Heart left ventricle (tissue), 16 donors: ENCODE measurements around the gene RANBP10. TPM values are rescaled to one million over a fixed set of nuclear protein-coding genes. Genes with fewer than 3 reads are reported as not detected.

ENCODE experiments used
- ATAC-seq, 4 donors: fragments of 200-7000 bp; cut with Tn5 transposase; one replicate each; pipeline ENCODE4 v1.9.1; 2020 to 2022; ENCODE audit warnings: moderate library complexity in 4 of 4, mild to moderate bottlenecking in 3 of 4, moderate number of reproducible peaks in 1 of 4
- DNase-seq, 5 donors: peaks; one replicate each; pipeline ENCODE4 v3.0.0-alpha.2; 2020
- H3K27ac ChIP-seq, 12 donors: fragments of 200-600 bp; sonication (generic) in 4 of 12; one replicate each; pipeline versions ENCODE4 v1.5.0 to v1.8.0; 2016 to 2022; ENCODE audit warnings: mild to moderate bottlenecking in 2 of 12
- H3K27me3 ChIP-seq, 9 donors: fragments of 200-600 bp; sonication (generic) in 2 of 9; one replicate each; pipeline versions ENCODE4 v1.5.1 to v1.8.0; 2016 to 2022; ENCODE audit warnings: mild to moderate bottlenecking in 3 of 9
- H3K36me3 ChIP-seq, 9 donors: fragments of 200-600 bp; sonication (generic) in 2 of 9; one replicate each; pipeline versions ENCODE4 v1.5.0 to v1.8.0; 2018 to 2022; ENCODE audit warnings: mild to moderate bottlenecking in 2 of 9
- H3K4me1 ChIP-seq, 12 donors: fragments of 200-600 bp; sonication (generic) in 4 of 12; one replicate each; pipeline versions ENCODE4 v1.5.0 to v1.8.0; 2016 to 2022; ENCODE audit warnings: mild to moderate bottlenecking in 3 of 12
- H3K4me3 ChIP-seq, 12 donors: fragments of 200-600 bp; sonication (generic) in 4 of 12; one replicate each; pipeline versions ENCODE4 v1.5.0 to v1.8.0; 2017 to 2022; ENCODE audit warnings: mild to moderate bottlenecking in 9 of 12, moderate library complexity in 4 of 12
- H3K9me3 ChIP-seq, 12 donors: fragments of 200-600 bp; sonication (generic) in 4 of 12; one replicate each; pipeline versions ENCODE4 v1.5.0 to v1.8.0; 2016 to 2022; ENCODE audit warnings: mild to moderate bottlenecking in 1 of 12
- CTCF ChIP-seq, 12 donors: fragments of 200-600 bp; sonication (generic) in 4 of 12; IDR thresholded peaks; one replicate each; pipeline versions ENCODE4 v1.5.0 to v1.8.0; 2018 to 2022; ENCODE audit warnings: antibody characterized with exemption in 12 of 12, mild to moderate bottlenecking in 5 of 12
- POLR2A ChIP-seq, 2 donors: fragments of 450-650 bp; IDR thresholded peaks; one replicate each; pipeline ENCODE4 v1.6.1; 2017; ENCODE audit warnings: antibody characterized with exemption in 2 of 2, mild to moderate bottlenecking in 2 of 2, moderate library complexity in 2 of 2
- WGBS, 4 donors: extraction: QIAGEN DNeasy Blood & Tissue Kit in 2 of 4; methylation state at CpG; one replicate each; pipeline versions ENCODE4 v1.1.5 to v1.1.7; 2013 to 2018; 5-methylcytosine and 5-hydroxymethylcytosine counted together
- intact Hi-C, 10 donors: fragments of 100-400 bp; cut with DNase I; formaldehyde crosslinking; loops; one replicate each; pipeline versions ENCODE4 v1.11.1 to v1.14.2; 2022
- polyA plus RNA-seq, 2 donors: library from polyadenylated mRNA; stranded (reverse); fragments of 200-250 nt; gene quantifications; one replicate each; pipeline ENCODE4 v1.2.3, GENCODE V29; 2013
- total RNA-seq, 9 donors: library from RNA; depleted of rRNA in 2 of 9; stranded (reverse); fragments of >200 nt in 2 of 9; fragmentation: NEBNext Ultra II Directional in 3 of 9; extraction: Animal tissue kit (Norgen Biotek cat#: 25700) in 3 of 9; gene quantifications; one replicate each; pipeline versions ENCODE4 v1.1.0 to v1.2.4, GENCODE V29; 2016 to 2023
- donor health status: ischemic (EF 13 %, LVEDD 7.1; RV severe dilation, severe dysfunction).
- donor health status: healthy with polysubstance abuse.
- donor health status: DM: no; HTN: yes; CAD: no.
- donor health status: DM: no; HTN: no; CAD: no.
- donor health status: ischemic (EF 25% LVEDD 6.9; RV normal size, moderate dysfunction).
- donor health status: ischemic (EF 25% LVEDD 5.7; RV mildly dilated, moderate dysfunction).
- donor health status: healthy.
- donor health status: DM: yes; HTN: yes; CAD: no.
- donor health status: ischemic (EF 35%, LVEDD 5.7; RV mildly dilated, moderate dysfunction).
- donor health status: nonischemic (EF 11% LVEDD 7.7; RV severe dilation, severe dysfunction).
- donor health status: DM: yes; HTN: yes; CAD: no.
- donor health status: PGD.
- donor health status: ischemic (EF 29% LVEDD 5.4; RV normal size, mild dysfunction).
- donor health status: nonischemic (EF 23%, LVEDD 6.1; RV moderate dilation, normal function).

RANBP10 gene
- total and polyA plus RNA-seq, 11 donors = 5.6 to 19.7 (median 11.8) TPM

GRCh38 chr16:67675999-67676398 lies 130.4 kb downstream of the RANBP10 start:
- H3K36me3 ChIP-seq = peaks cover 0 to 18% (median 8%) of the 10 kb centered on the region in 9 donors
- H3K9me3 ChIP-seq = no peaks in the 10 kb centered on the region
- H3K4me1 ChIP-seq = peaks cover 8 to 40% (median 23%) of the 10 kb centered on the region in 12 donors
- H3K27me3 ChIP-seq = no peaks in the 10 kb centered on the region
- WGBS, 4 donors = 91 to 99% (median 98%) methylated on average over 7 of the region's 7 CpGs
- H3K27ac ChIP-seq = no peak overlapping the region
- intact Hi-C loops = loop anchor here in 8 of 10 donors (5.0 to 10.0 kb wide), 8 partner anchors 46 to 389 kb away; partner anchors contain the start of genes RANBP10 (in 2 of the 8), TSNAXIP1 (in 2 of the 8), DDX28 (in 1 of the 8) and DUS2 (in 1 of the 8)
- TF ChIP-seq CTCF (IDR thresholded peaks at IDR 0.05) (no peak), POLR2A (IDR thresholded peaks at IDR 0.05) (no peak)
- ATAC-seq (no peak), DNase-seq (no peak)
- H3K4me3 ChIP-seq = no peak overlapping the region

GRCh38 chr16:67675579-67675935 lies 130.8 kb downstream of the RANBP10 start:
- ATAC-seq = no peak
- 97 to 99% (median 97%) methylated on average over 16 to 17 of the region's 17 CpGs for WGBS, 4 donors
- DNase-seq = peak in 1 of 5 donors; percentile 19
- H3K27ac ChIP-seq = no peak overlapping the region
- H3K4me3 ChIP-seq = no peak overlapping the region
- intact Hi-C loops = loop anchor here in 8 of 10 donors (5.0 to 10.0 kb wide), 8 partner anchors 47 to 389 kb away; partner anchors contain the start of genes RANBP10 (in 2 of the 8), TSNAXIP1 (in 2 of the 8), DDX28 (in 1 of the 8) and DUS2 (in 1 of the 8)
- no peaks in the 10 kb centered on the region for H3K27me3 ChIP-seq
- no peaks in the 10 kb centered on the region for H3K9me3 ChIP-seq
- no peak for TF ChIP-seq CTCF (IDR thresholded peaks at IDR 0.05)
- TF ChIP-seq POLR2A (IDR thresholded peaks at IDR 0.05) = no peak
- H3K36me3 ChIP-seq = peaks cover 0 to 15% (median 6%) of the 10 kb centered on the region in 9 donors
- peaks cover 8 to 40% (median 23%) of the 10 kb centered on the region in 12 donors for H3K4me1 ChIP-seq

- H3K4me3 ChIP-seq = no peak overlapping the region
- H3K36me3 ChIP-seq = peaks cover 0 to 10% (median 2%) of the 10 kb centered on the region in 9 donors
- H3K4me1 ChIP-seq = peaks cover 8 to 40% (median 23%) of the 10 kb centered on the region in 12 donors
- no peak for TF ChIP-seq POLR2A (IDR thresholded peaks at IDR 0.05)
- DNase-seq = peak in 1 of 5 donors; percentile 25
- intact Hi-C loops = loop anchor here in 9 of 10 donors (5.0 to 10.0 kb wide), 13 partner anchors 42 to 390 kb away; partner anchors contain the start of genes GFOD2 (in 4 of the 9), RANBP10 (in 4 of the 9), TSNAXIP1 (in 4 of the 9) and DDX28 (in 1 of the 9)
- H3K27ac ChIP-seq = peak overlapping the region in 11 of 12 donors; percentile 56 to 91 (median 77)
- no peak for ATAC-seq
- 93 to 96% (median 96%) methylated on average over 16 to 28 of the region's 28 CpGs for WGBS, 4 donors
- H3K27me3 ChIP-seq = no peaks in the 10 kb centered on the region
- H3K9me3 ChIP-seq = no peaks in the 10 kb centered on the region
Measured at GRCh38 chr16:67674851-67675578, 131.3 kb downstream of the RANBP10 start.

- Histone ChIP-seq H3K27me3 (no peaks in the 10 kb centered on the region), H3K27ac (peak overlapping the region; percentile 47 to 91 (median 76)), H3K4me3 (peak overlapping the region in 1 of 12 donors; percentile 12), H3K9me3 (no peaks in the 10 kb centered on the region), H3K36me3 (peaks cover 0 to 7% (median 0%) of the 10 kb centered on the region in 9 donors), H3K4me1 (peaks cover 8 to 40% (median 23%) of the 10 kb centered on the region in 12 donors)
- ATAC-seq = peak; percentile 51 to 84 (median 60)
- intact Hi-C loops = loop anchor here in 9 of 10 donors (1.0 to 10.0 kb wide), 15 partner anchors 43 to 391 kb away; partner anchors contain the start of genes RANBP10 (in 7 of the 9), TSNAXIP1 (in 7 of the 9), GFOD2 (in 5 of the 9) and DDX28 (in 1 of the 9)
- no peak for TF ChIP-seq POLR2A (IDR thresholded peaks at IDR 0.05)
- no peak for TF ChIP-seq CTCF (IDR thresholded peaks at IDR 0.05)
- peak; percentile 79 to 87 (median 82) for DNase-seq
- WGBS, 4 donors = 43 to 53% (median 48%) methylated on average over 20 to 21 of the region's 21 CpGs
Measured at GRCh38 chr16:67673712-67674580, 132.4 kb downstream of the RANBP10 start.
